ENCODE data around the gene MTMR2. TPM values are rescaled to one million over a fixed set of nuclear protein-coding genes. Genes with fewer than 3 reads are reported as not detected.
A peak's percentile ranks its signal among the peaks of the same experiment; 100 is the strongest.

MTMR2 gene
- total RNA-seq, 1 experiment from 2014 or later: 29.1 TPM

- TSS peak; percentile 56 for BruUV-seq (replicated peaks)
- POLR2A ChIA-PET: no interaction called here
These were observed 1.1 kb downstream of the MTMR2 start for GRCh38 chr11:95922536-95923438.

GRCh38 chr11:95922099-95922498 is 1.8 kb downstream of the MTMR2 start:
- ChIA-PET CTCF (no interaction called here), POLR2A (no interaction called here), RAD21 (ENCODE audit: low non-redundant PET in 1 of 2, low total read pairs in 2 of 2, uncharacterized antibody in 2 of 2, unreplicated experiment in 2 of 2) (no interaction called here)
- Histone ChIP-seq H3K36me3 (ENCODE audit: control insufficient read depth in 1 of 2, insufficient read depth in 2 of 2, low read length in 2 of 2) (no peaks in the 10 kb centered on the region; a peak in 1 of 4 replicates), H2AFZ (ENCODE audit: low read depth, low read length, poor library complexity, severe bottlenecking) (no peak overlapping the region), H3K27me3 (ENCODE audit: insufficient read depth, low read length) (no peaks in the 10 kb centered on the region), H3K4me2 (ENCODE audit: low read length) (peak overlapping the region; percentile 88; the same call in 1 of the 2 replicates), H3K9me2 (ENCODE audit: insufficient read depth) (no peaks in the 10 kb centered on the region), H4K20me1 (ENCODE audit: insufficient read depth) (no peaks in the 10 kb centered on the region), H3K9ac (ENCODE audit: low read length) (no peak overlapping the region), H3K4me1 (ENCODE audit: control insufficient read depth in 1 of 2, insufficient read depth in 2 of 2, low read length in 2 of 2) (peaks cover 6 to 14% of the 10 kb centered on the region in 2 experiments), H3K27ac (ENCODE audit: low read depth, low read length) (no peak overlapping the region), H3K4me3 (replicated peaks in 1 of 2; ENCODE audit: low read depth in 1 of 2, low read length in 2 of 2) (no peak overlapping the region), H3K79me2 (ENCODE audit: insufficient read depth, low read length) (peaks cover 74% of the 10 kb centered on the region), H3K9me3 (ENCODE audit: control insufficient read depth in 1 of 2, insufficient read depth in 1 of 2, low read depth in 1 of 2, low read length in 2 of 2) (no peaks in the 10 kb centered on the region)
- DNase-seq (ENCODE audit: low read depth, low spot score) (no peak), ATAC-seq (no peak)
- intact Hi-C loops (cut with micrococcal nuclease): loop anchor here (5.0 to 10.0 kb wide), 2 partner anchors 470 to 767 kb away; partner anchors contain the start of gene JRKL
- TF ChIP-seq YY1 (IDR thresholded peaks at IDR 0.05; ENCODE audit: extremely low read depth, insufficient replicate concordance, low read depth, low read length): no peak
- TF ChIP-seq ZFX (IDR thresholded peaks at IDR 0.05): no peak
- no peak for TF ChIP-seq JUND (IDR thresholded peaks at IDR 0.05)
- TF ChIP-seq RAD21 (IDR thresholded peaks at IDR 0.05; ENCODE audit: low read depth): no peak
- TF ChIP-seq POLR2AphosphoS5 (IDR thresholded peaks at IDR 0.05; ENCODE audit: low read depth, low read length): no peak
- no TSS peak for BruUV-seq (replicated peaks)

More at GRCh38 chr11:95922536-95923438, 1.1 kb downstream of the MTMR2 start:
- no peak for DNase-seq (ENCODE audit: low read depth, low spot score)
- Histone ChIP-seq H2AFZ (ENCODE audit: low read depth, low read length, poor library complexity, severe bottlenecking) (no peak overlapping the region), H3K9me2 (ENCODE audit: insufficient read depth) (no peaks in the 10 kb centered on the region), H3K27ac (ENCODE audit: low read depth, low read length) (peak overlapping the region; percentile 79; the same call in 1 of the 2 replicates), H4K20me1 (ENCODE audit: insufficient read depth) (no peaks in the 10 kb centered on the region), H3K4me2 (ENCODE audit: low read length) (peak overlapping the region; percentile 88), H3K27me3 (ENCODE audit: insufficient read depth, low read length) (no peaks in the 10 kb centered on the region), H3K4me3 (replicated peaks in 1 of 2; ENCODE audit: low read depth in 1 of 2, low read length in 2 of 2) (peak overlapping the region; percentile 69 to 94), H3K36me3 (ENCODE audit: control insufficient read depth in 1 of 2, insufficient read depth in 2 of 2, low read length in 2 of 2) (no peaks in the 10 kb centered on the region; a peak in 1 of 4 replicates), H3K79me2 (ENCODE audit: insufficient read depth, low read length) (peaks cover 67% of the 10 kb centered on the region), H3K9ac (ENCODE audit: low read length) (peak overlapping the region; percentile 74), H3K4me1 (ENCODE audit: control insufficient read depth in 1 of 2, insufficient read depth in 2 of 2, low read length in 2 of 2) (peaks cover 6 to 14% of the 10 kb centered on the region in 2 experiments), H3K9me3 (ENCODE audit: control insufficient read depth in 1 of 2, insufficient read depth in 1 of 2, low read depth in 1 of 2, low read length in 2 of 2) (no peaks in the 10 kb centered on the region)
- no peak for ATAC-seq
- intact Hi-C loops (cut with micrococcal nuclease): loop anchor here (5.0 to 10.0 kb wide), 2 partner anchors 470 to 768 kb away; partner anchors contain the start of gene JRKL
- RAD21 ChIA-PET (ENCODE audit: low non-redundant PET in 1 of 2, low total read pairs in 2 of 2, uncharacterized antibody in 2 of 2, unreplicated experiment in 2 of 2): no interaction called here
- no peak for TF ChIP-seq SRF (IDR thresholded peaks at IDR 0.05; ENCODE audit: low read depth)
- 0 out of 2 replicates have a peak, but pooled peaks have one; percentile 11 for TF ChIP-seq CEBPB (IDR thresholded peaks at IDR 0.05; ENCODE audit: low read depth)
- CTCF ChIA-PET: no interaction called here
